SU-DHL-6 (cell line): ENCODE data around the gene TGM1.

Experiments used
- H2AFZ ChIP-seq: fragments of 200-600 bp; sonication (generic); 2 replicates; pipeline ENCODE4 v1.6.1; 2014; ENCODE audit warnings: low read depth, mild to moderate bottlenecking, moderate library complexity, mixed read lengths, antibody characterized with exemption, low read length; ENCODE audit not compliant: severe bottlenecking
- H3F3A ChIP-seq: fragments of 200-600 bp; shearing (Covaris generic); 2 replicates; pipeline ENCODE4 v1.6.0; 2016; ENCODE audit warnings: antibody characterized with exemption, mild to moderate bottlenecking; ENCODE audit not compliant: insufficient read depth
- H3K27ac ChIP-seq: fragments of 200-600 bp; sonication (generic); 2 replicates; pipeline ENCODE4 v1.5.1; 2016; ENCODE audit warnings: low read depth, mild to moderate bottlenecking, low read length, moderate library complexity, mixed read lengths
- H3K27me3 ChIP-seq: fragments of 200-600 bp; sonication (generic), shearing (Covaris generic); 2 replicates; pipeline ENCODE4 v1.6.0; 2014; ENCODE audit warnings: mild to moderate bottlenecking, low read length
- H3K36me3 ChIP-seq: fragments of 200-600 bp; sonication (generic); 2 replicates; pipeline ENCODE4 v1.6.1; 2014; ENCODE audit warnings: mild to moderate bottlenecking, low read length, mixed read lengths
- H3K4me2 ChIP-seq: fragments of 300-600, 200-600 bp; shearing (Covaris generic), sonication (generic); 2 replicates; pipeline ENCODE4 v1.6.0; 2014; ENCODE audit warnings: low read length, low read depth, mild to moderate bottlenecking; ENCODE audit not compliant: poor library complexity, severe bottlenecking
- H3K4me3 ChIP-seq: fragments of 200-600 bp; sonication (generic); 2 replicates; pipeline ENCODE4 v1.5.1; 2014; ENCODE audit warnings: antibody characterized with exemption, low read length, mild to moderate bottlenecking, mixed read lengths; ENCODE audit not compliant: insufficient read depth, poor library complexity, severe bottlenecking
- H3K79me2 ChIP-seq: fragments of 200-600 bp; sonication (generic); 2 replicates; pipeline ENCODE4 v1.6.1; 2014; ENCODE audit warnings: mild to moderate bottlenecking, low read length, moderate library complexity; ENCODE audit not compliant: insufficient read depth
- H3K9ac ChIP-seq: fragments of 200-600 bp; sonication (generic); 2 replicates; pipeline ENCODE4 v1.7.0; 2014; ENCODE audit warnings: mild to moderate bottlenecking, low read length
- H3K9me2 ChIP-seq: fragments of 200-600 bp; sonication (generic); replicated peaks from 2 replicates; pipeline ENCODE4 v1.6.1; 2014; ENCODE audit warnings: low read length; ENCODE audit not compliant: insufficient read depth
- H3K9me3 ChIP-seq: fragments of 200-600 bp; sonication (generic); 2 replicates; pipeline ENCODE4 v1.6.1; 2014; ENCODE audit warnings: low read length, mixed read lengths; ENCODE audit not compliant: insufficient read depth
- H4K20me1 ChIP-seq: fragments of 200-600 bp; sonication (generic); 2 replicates; pipeline ENCODE4 v1.6.1; 2014; ENCODE audit warnings: low read depth, mild to moderate bottlenecking, antibody characterized with exemption, low read length, moderate library complexity, mixed read lengths
- CTCF ChIP-seq: fragments of 200-600 bp; sonication (generic); IDR thresholded peaks from one replicate; pipeline ENCODE4 v1.5.1; 2017; ENCODE audit warnings: antibody characterized with exemption, mild to moderate bottlenecking, low read length, moderate library complexity; ENCODE audit not compliant: insufficient read depth, poor library complexity, severe bottlenecking
- EZH2phosphoT487 ChIP-seq: fragments of 200-600 bp; sonication (generic), shearing (Covaris generic); conservative IDR thresholded peaks from 2 replicates; pipeline ENCODE4 v1.6.1; 2018; ENCODE audit warnings: mild to moderate bottlenecking, antibody characterized with exemption, low read length, moderate library complexity, mixed read lengths

The TGM1 gene

GRCh38 chr14:24284501-24285035 is 21.6 kb upstream of the TGM1 start:
- no peak overlapping the region for H3K27ac ChIP-seq
- no peaks in the 10 kb centered on the region for H3K36me3 ChIP-seq
- no peaks in the 10 kb centered on the region for H3K9me2 ChIP-seq
- H3K4me2 ChIP-seq = no peak overlapping the region
- TF ChIP-seq EZH2phosphoT487 (no peak), CTCF (no peak)
- no peak overlapping the region for H3K9ac ChIP-seq
- no peak overlapping the region for H3K4me3 ChIP-seq
- no peaks in the 10 kb centered on the region for H3F3A ChIP-seq
- no peaks in the 10 kb centered on the region for H3K9me3 ChIP-seq
- no peaks in the 10 kb centered on the region for H3K27me3 ChIP-seq
- no peaks in the 10 kb centered on the region for H3K79me2 ChIP-seq
- H4K20me1 ChIP-seq = no peaks in the 10 kb centered on the region
- no peak overlapping the region for H2AFZ ChIP-seq

GRCh38 chr14:24283796-24284460 is 21.0 kb upstream of the TGM1 start:
- Histone ChIP-seq H3K27me3 (no peaks in the 10 kb centered on the region), H3K9me2 (no peaks in the 10 kb centered on the region), H3K36me3 (no peaks in the 10 kb centered on the region), H3K9ac (no peak overlapping the region), H3K9me3 (no peaks in the 10 kb centered on the region), H3K79me2 (no peaks in the 10 kb centered on the region), H4K20me1 (no peaks in the 10 kb centered on the region), H2AFZ (no peak overlapping the region), H3K27ac (no peak overlapping the region), H3K4me2 (no peak overlapping the region), H3F3A (no peaks in the 10 kb centered on the region), H3K4me3 (no peak overlapping the region)
- TF ChIP-seq CTCF = no peak
- no peak for TF ChIP-seq EZH2phosphoT487

- no peaks in the 10 kb centered on the region for H3K9me2 ChIP-seq
- H2AFZ ChIP-seq = no peak overlapping the region
- H3K79me2 ChIP-seq = no peaks in the 10 kb centered on the region
- TF ChIP-seq EZH2phosphoT487 = no peak
- H3K27me3 ChIP-seq = no peaks in the 10 kb centered on the region
- H3F3A ChIP-seq = no peaks in the 10 kb centered on the region
- no peak overlapping the region for H3K4me3 ChIP-seq
- H3K9ac ChIP-seq = no peak overlapping the region
- no peaks in the 10 kb centered on the region for H3K9me3 ChIP-seq
- H3K27ac ChIP-seq = no peak overlapping the region
- H3K36me3 ChIP-seq = no peaks in the 10 kb centered on the region
- H3K4me2 ChIP-seq = no peak overlapping the region
- H4K20me1 ChIP-seq = no peaks in the 10 kb centered on the region
These were observed 19.8 kb upstream of the TGM1 start for GRCh38 chr14:24282736-24283135.

GRCh38 chr14:24281636-24282035 is 18.7 kb upstream of the TGM1 start:
- H3K9ac ChIP-seq = no peak overlapping the region
- no peaks in the 10 kb centered on the region for H3K36me3 ChIP-seq
- TF ChIP-seq CTCF = no peak
- TF ChIP-seq EZH2phosphoT487 = no peak
- no peak overlapping the region for H3K27ac ChIP-seq
- H3F3A ChIP-seq = no peaks in the 10 kb centered on the region
- no peaks in the 10 kb centered on the region for H3K79me2 ChIP-seq
- no peaks in the 10 kb centered on the region for H3K27me3 ChIP-seq
- H4K20me1 ChIP-seq = no peaks in the 10 kb centered on the region
- H3K9me3 ChIP-seq = no peaks in the 10 kb centered on the region
- no peak overlapping the region for H2AFZ ChIP-seq
- no peak overlapping the region for H3K4me3 ChIP-seq
- no peaks in the 10 kb centered on the region for H3K9me2 ChIP-seq
- no peak overlapping the region for H3K4me2 ChIP-seq
